Measurements from ENCODE around the gene NFATC4.
"Not testable (repeated sequence)": the region's sequence is repeated elsewhere in the genome, so short reads cannot be mapped to it uniquely, and the experiment has no call there.

The NFATC4 gene

DNA sequence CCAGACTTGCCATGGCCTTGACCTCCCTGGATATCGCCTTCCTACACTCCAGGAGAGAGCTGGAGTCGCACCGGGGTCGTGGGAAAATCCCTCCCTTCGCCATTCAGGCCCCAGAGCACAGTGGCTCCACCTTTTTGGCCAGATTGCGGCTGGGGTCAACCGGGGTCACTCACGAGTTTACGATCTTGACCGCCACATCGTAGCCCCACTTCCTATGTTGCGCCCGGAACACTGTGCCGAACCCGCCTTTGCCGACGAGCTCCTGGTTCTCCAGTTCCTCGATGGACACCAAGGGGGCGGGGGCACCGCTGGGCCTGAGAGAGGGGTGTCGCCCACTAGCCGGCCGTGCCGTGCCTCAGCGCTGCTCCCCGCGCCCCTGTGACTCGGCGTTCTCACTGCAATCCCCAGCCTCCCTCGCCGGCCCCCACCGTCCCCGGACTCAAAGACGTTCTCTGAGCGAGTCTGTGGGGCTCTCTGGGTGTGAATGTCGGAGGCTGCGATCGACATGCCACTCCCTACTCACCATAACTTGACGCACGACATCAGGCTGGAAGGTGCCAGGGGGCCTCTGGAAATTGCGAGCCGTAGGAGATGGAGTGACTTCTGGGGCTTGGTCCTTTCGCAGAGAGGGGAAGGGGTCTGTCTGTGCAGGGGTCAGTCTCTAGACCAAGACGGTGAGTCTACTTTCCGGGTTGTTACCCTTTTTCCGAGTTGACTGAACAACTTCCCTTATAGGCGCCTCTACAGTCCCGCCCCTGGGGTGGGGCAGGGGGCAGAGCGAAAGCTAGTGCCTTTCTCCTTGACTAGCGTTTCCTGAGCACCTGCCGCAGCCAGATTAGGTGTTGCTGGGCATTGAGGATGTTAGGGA, 28.5 kb upstream of the NFATC4 start, which contains the start of gene RIPK3:
RIPK3 (minus strand) TSS at position 708 of the 868 bp plus-strand sequence; CDS start at position 543, 165 bp downstream.
- DNase-seq: no peak

GRCh38 chr14:24340606-24341005, 27.4 kb upstream of the NFATC4 start:
- DNase-seq: no peak

- no peak for DNase-seq
These were observed 25.1 kb upstream of the NFATC4 start for GRCh38 chr14:24342889-24343288.

GRCh38 chr14:24343795-24344660, 24.0 kb upstream of the NFATC4 start:
- DNase-seq: peak; percentile 32

DNA sequence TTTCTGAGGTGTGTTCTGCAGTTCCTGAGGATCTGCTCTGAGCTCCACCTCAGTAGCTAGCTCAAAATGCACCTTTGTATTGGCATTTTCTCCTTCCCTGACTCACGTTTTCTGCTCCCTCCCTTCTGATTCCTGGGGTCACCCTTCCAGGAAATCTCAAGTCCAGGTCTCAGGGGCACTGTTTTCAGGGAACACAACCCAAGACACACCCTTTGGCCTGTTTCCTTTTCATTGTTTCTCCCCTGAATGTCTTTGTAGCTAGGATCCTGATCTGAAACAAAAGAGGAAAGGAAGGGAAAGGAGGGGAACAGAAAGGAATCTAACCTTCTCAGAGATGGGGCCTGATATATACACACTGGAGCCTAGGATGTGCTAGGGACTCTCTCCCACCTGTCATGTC, 20.9 kb upstream of the NFATC4 start:
- no peak for DNase-seq

GRCh38 chr14:24348186-24348585, 19.8 kb upstream of the NFATC4 start:
- no peak for DNase-seq

GRCh38 chr14:24349742-24350141, 18.2 kb upstream of the NFATC4 start:
- no peak for DNase-seq

- DNase-seq: peak; percentile 33
These were observed 16.5 kb upstream of the NFATC4 start for GRCh38 chr14:24351517-24351916.

GRCh38 chr14:24353559-24354481, 14.2 kb upstream of the NFATC4 start:
- DNase-seq: no peak

GRCh38 chr14:24354482-24354825, 13.5 kb upstream of the NFATC4 start:
- not testable (repeated sequence) for DNase-seq

- no peak for DNase-seq
These were observed 13.0 kb upstream of the NFATC4 start for GRCh38 chr14:24355009-24355408.

DNA sequence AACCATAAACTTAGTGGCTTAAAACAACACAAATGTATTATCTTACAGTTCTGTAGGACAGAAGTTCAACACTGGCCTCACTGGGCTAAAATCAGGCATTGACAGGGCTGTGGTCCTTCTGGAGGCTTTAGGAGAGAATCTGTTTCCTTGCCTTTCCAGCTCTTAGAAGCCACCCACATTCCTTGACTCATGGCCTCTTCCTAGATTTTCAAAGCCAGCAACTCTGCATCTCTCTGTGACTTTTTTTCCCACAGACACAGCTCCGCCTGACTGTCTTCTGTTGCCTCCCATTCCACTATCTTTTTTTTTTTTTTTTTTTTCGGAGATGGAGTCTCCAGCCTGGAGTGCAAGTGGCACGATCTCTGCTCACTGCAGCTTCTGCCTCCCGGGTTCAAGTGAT, 11.8 kb upstream of the NFATC4 start:
- DNase-seq: no peak

GRCh38 chr14:24360281-24360680, 7.7 kb upstream of the NFATC4 start:
- DNase-seq: no peak

DNA sequence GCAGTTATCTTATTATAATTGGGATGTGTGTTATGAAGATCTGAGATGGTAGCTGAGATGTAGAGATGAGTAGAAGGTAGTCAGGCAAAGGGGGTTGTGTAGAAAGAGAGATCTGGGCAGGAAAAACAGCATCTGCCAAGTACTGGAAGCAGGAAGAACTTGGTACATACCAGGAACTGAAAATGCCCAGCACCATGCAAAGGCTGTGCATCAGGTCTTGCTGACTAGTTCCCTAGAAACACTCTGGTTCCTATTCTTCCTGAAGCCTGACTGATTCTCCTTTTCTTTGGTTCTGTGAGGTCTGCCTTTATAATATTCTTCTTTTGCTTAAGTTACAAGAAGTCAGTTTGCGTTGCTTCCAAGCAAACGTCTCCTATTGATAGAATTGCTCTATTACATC, 6.7 kb upstream of the NFATC4 start:
- no peak for DNase-seq

DNA sequence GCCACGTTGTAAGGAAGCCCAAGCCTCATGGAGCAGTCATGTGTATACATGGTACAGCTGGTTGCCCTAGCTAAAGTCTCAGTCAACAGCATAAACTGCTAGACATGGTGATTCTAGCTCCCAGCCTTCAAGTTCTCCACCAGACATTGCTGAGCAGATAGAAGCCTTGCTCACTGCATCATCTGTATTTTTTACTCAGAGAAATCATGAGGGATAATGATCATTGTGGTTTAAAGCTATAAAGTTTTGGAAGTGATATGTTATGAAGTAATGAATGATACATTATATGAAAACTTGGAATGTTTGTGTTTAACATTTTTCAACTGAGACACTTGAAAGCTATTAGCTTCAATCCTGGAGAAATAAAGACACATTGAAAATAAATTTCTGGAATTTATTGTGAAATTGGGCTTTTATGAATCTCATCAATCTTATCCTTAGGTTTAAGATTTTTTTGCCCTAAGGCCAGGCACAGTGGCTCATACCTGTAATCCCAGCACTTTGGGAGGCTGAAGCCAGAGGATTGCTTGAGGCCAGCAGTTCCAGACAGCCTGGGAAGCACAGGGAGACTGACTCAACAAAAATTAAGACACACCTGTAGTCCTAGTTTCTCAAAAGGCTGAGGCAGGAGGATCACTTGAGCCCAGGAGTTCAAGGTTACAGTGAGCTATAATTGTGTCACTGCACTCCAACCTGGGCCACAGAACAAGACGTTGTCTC, 5.6 kb upstream of the NFATC4 start:
- DNase-seq: no peak

DNA sequence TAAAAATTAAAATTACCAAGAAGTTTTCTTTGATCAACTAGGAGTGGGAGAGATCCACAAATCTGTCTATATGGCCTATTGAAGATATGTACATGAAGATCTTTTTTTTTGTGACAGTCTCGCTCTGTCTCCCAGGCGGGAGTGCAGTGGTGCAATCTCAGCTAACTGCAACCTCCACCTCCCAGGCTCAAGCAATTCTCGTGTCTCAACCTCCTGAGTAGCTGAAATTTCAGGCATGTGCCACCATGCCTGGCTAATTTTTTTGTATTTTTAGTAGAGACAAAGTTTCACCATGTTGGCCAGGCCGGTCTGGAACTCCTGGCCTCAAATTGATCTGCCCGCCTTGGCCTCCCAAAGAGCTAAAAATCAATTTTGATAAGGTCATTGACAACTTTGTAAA, 4.6 kb upstream of the NFATC4 start:
- DNase-seq: no peak

DNA sequence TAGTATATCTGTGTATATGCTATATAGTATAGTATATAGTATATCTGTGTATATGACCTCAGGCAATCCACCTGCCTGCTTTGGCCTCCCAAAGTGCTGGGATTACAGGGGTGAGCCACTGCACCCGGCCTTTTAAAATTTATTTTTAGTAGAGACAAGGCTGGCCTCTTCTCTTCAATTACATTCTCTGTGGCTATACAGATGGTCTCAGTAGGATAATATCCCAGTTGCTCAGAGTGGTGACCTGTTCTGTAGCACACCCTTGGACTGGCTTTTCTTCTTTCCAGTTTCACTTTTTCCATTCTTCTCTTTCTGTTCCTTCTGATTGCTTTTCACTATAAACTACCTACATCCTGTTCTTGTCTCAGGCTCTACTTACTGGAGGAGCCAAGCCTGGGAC, 3.1 kb upstream of the NFATC4 start:
- no peak for DNase-seq

DNA sequence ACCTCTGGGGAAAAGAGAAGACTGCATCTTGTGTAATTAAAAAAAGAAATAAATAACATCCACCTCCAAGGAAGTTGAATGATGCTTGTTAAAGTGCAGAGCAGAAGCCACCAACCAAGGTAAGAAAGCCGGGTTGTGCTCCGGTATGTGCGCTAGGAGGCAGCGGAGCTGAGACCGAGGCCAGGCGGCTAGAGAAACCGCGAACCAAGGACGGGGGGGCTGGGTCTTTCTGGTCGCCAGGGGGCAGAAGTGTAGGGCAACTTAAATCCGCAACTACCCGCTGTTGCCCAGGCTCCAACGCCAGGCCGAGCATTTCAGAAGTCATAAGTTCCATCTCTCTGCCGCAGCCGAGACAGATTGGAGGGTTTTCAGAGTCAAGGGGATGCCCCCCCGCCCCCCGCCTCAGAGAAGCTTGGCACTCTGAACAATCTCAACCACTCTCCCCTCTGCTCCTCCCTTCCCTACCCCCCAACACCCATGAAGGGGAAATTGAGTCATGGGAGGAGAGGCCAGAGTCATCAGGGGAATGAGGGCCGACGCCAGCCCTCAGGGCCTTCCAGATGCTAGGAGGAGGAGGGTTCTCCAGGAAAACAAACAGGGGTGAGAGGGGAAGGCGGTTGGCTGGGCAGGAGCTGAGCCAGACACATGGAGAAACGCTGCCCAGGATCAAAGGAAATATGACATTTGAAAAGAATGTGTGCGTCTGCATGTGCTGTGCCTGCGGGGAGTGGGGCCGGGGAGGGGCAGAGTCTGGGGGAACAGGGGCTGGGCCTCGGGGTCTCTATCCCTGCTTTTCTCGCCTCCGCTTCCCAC, 2.2 kb upstream of the NFATC4 start:
- peak; percentile 94 for DNase-seq

GRCh38 chr14:24366413-24366720, 1.6 kb upstream of the NFATC4 start:
- no peak for DNase-seq

DNA sequence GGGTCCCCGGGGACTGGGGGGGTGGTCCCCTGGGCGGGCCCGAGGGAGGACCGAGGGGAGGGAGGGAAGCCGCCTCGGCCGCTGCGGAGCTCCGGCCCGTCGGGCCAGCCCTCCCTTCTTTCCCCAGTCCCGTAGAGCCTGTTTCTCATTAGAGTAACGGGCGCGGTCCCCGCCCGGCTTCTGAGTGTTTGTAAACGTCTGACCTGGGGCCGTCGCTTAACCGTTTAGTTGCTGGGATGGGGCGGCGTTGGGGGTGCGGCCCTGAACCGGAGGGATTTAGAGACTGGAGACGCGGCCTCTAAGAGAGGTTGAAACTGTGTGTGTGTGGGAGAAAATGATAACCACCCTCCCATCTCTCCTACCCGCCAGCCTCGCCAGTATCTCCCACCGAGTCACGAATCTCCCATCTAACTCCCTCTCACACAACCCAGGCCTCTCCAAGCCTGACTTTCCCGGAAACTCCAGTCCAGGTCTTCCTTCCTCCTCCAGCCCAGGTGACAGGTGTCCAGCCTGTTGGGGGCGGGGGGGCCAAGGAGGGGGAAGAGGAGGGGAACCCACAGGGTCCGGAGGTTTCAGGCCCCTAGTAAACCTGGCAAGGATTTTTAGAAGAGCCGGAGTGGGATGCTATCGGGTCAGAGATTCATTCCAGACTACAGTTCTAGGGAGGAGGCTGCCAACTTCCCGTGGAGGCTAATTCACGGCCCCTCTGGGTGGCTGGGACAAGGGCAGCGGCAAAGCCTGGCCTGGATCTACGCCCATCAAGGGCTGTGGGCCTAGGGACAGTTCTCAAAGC, 1.1 kb upstream of the NFATC4 start:
- peak; percentile 93 for DNase-seq

GRCh38 chr14:24368212-24368561, 203 bp downstream of the NFATC4 start:
- no peak for DNase-seq
